B cell (primary cell): Measurements from ENCODE around the gene NSF.
"Not testable (repeated sequence)": the region's sequence is repeated elsewhere in the genome, so short reads cannot be mapped to it uniquely, and the experiment has no call there.

Experiments used
- EZH2 ChIP-seq: IDR thresholded peaks from 2 replicates; pipeline ENCODE4 v1.6.1; 2012; ENCODE audit warnings: borderline replicate concordance, low read depth, mild to moderate bottlenecking, moderate library complexity, low read length; ENCODE audit not compliant: insufficient read depth, poor library complexity, severe bottlenecking
- TF ChIP-seq, protein P1 (sequence below): fragments of 200-600 bp; IDR thresholded peaks from one replicate; pipeline ENCODE4 v1.8.0; 2022; ENCODE audit warnings: antibody characterized with exemption, mild to moderate bottlenecking

- TF ChIP-seq, protein P1, sequence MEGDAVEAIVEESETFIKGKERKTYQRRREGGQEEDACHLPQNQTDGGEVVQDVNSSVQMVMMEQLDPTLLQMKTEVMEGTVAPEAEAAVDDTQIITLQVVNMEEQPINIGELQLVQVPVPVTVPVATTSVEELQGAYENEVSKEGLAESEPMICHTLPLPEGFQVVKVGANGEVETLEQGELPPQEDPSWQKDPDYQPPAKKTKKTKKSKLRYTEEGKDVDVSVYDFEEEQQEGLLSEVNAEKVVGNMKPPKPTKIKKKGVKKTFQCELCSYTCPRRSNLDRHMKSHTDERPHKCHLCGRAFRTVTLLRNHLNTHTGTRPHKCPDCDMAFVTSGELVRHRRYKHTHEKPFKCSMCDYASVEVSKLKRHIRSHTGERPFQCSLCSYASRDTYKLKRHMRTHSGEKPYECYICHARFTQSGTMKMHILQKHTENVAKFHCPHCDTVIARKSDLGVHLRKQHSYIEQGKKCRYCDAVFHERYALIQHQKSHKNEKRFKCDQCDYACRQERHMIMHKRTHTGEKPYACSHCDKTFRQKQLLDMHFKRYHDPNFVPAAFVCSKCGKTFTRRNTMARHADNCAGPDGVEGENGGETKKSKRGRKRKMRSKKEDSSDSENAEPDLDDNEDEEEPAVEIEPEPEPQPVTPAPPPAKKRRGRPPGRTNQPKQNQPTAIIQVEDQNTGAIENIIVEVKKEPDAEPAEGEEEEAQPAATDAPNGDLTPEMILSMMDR = not testable (repeated sequence)
- not testable (repeated sequence) for TF ChIP-seq EZH2
Observed at GRCh38 chr17:46585444-46585843, 5.0 kb upstream of the NSF start.
